ENCODE measurements around the gene ELMO1.

Gene ELMO1

GRCh38 chr7:36852017-36852416 lies 596.6 kb downstream of the ELMO1 start:
- DNase-seq, result no peak

- DNase-seq, result no peak
Measured at GRCh38 chr7:36851382-36851781, 597.3 kb downstream of the ELMO1 start.

DNA sequence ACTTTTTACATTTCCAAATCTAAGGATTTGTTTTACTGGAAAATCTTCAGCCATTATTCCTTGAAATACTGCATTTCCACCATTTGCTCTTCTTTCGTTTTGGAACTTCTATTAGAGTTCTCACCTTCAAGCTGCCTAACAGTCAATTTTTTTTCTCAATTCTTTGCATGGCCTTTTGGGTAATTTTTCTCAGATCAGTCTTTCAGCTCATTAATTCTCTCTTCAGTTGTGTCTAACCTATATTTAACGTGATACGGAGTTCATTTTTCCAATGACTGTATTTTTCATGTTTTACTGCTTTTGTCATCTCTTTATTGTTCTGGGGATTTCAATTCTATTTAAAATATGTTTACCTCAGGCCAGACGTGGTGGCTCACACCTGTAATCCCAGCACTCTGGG lies 600.7 kb downstream of the ELMO1 start:
- DNase-seq, result no peak

DNA sequence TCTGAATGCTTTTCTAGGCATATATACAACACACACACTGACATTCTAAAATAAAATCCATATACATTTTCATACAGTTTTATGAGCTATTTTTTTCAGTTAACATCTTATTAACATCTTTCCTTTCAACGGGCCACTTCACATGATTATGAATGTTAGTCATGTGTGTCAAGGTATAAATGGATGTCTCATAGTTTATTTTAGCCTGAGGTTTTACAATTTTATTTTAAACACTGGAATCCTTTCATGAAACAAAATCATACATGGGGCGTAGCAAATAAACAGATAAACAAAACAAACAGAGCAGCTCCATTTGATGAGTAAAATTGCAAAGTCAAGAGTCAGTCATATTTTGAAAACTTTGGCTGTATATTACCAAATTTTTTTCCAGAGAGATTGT lies 604.3 kb downstream of the ELMO1 start:
- no peak for DNase-seq

DNA sequence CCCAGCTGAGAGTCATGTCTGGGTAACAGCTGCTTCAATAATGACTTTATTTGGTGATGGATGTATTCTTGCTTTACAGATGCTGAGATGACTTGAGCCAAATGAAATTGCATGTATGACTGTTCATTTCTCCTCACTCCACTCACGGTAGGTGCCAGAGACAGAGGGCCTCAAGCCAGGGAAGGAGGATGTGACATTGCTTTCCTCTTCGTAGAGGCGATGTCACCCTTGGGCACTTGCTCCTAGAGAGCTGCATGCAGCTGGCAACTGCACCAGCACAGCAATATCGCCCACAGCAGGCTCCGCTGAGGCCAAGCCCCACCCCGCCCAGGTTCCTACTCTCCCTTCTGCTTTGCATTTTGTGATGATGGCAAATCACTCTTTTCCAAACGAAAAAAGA lies 607.8 kb downstream of the ELMO1 start:
- DNase-seq, result no peak

GRCh38 chr7:36838616-36839225 lies 609.9 kb downstream of the ELMO1 start:
- DNase-seq, result no peak

- no peak for DNase-seq
Measured at GRCh38 chr7:36831049-36831448, 617.6 kb downstream of the ELMO1 start.

GRCh38 chr7:36827726-36828703 lies 620.6 kb downstream of the ELMO1 start:
- no peak for DNase-seq

- no peak for DNase-seq
Measured at GRCh38 chr7:36825501-36825900, 623.2 kb downstream of the ELMO1 start.

- no peak for DNase-seq
Measured at GRCh38 chr7:36823353-36823752, 625.3 kb downstream of the ELMO1 start.

- DNase-seq, result no peak
Measured at GRCh38 chr7:36821617-36822016, 627.0 kb downstream of the ELMO1 start.

DNA sequence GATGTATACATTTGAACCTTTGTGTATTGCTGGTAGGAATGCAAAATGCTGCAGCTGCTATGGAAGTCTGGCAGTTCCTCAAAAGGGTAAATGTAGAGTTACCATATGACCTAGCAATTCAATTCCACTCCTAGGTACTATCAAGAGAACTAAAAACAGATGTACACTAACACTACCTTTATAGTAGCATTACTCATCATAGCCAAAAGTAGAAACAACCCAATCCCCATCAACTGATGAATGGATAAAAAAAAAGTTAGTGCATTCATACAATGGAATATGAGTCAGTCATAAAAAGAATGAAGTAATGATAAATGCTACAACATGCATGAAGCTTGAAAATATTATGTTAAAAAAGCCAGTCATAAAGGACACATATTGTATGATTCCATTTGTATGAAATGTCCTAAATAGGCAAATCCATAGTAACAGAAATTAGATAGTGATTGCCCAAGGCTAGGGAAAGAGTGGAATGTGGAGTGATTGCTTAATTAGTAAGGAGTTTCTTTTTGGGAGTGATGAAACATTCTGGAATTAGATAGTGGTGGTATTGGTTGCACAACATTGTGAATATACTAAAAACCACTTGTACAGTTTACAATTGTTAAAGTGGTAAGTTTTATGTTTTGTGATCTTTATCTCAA lies 628.0 kb downstream of the ELMO1 start:
- DNase-seq, result no peak

DNA sequence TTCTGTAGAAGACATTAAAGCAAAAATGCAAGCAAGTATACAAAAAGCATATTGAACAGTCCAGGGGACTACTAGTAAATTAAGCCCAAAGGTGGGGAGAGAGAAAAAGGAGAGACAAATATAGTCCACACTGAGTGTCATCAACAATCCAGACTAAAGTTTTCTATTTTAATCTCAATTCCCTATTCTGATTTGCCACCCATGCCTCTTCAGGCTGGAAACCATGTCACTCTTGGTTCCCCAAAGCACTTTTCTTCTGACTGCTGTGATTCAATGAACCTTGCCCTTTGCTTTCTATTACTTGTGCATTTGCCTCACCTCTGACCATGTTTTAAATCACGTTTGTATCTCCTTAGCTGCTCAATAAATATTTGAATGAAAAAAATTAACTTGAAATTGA lies 629.0 kb downstream of the ELMO1 start:
- DNase-seq, result no peak

- no peak for DNase-seq
Measured at GRCh38 chr7:36814311-36814710, 634.4 kb downstream of the ELMO1 start.

DNA sequence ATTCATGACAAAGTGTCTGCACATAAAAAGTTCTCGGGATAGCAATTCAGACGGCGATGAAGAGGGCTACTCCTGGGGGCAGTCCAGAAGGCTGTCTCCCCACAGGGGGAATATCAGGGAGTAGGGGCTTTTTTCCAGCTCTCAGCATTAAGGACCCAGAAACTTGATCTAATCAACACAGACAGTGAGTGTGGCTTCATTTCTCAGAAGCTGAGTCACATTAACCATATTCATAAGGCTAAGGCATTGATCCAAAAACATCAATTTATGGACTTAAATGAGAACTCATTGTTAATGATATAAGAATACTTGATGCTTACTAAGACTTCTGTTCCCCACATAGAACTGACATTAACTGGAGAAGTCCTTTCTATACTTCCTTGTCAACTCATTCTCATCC lies 636.9 kb downstream of the ELMO1 start:
- DNase-seq, result no peak

- no peak for DNase-seq
Measured at GRCh38 chr7:36810489-36810888, 638.2 kb downstream of the ELMO1 start.

GRCh38 chr7:36810032-36810431 lies 638.6 kb downstream of the ELMO1 start:
- DNase-seq, result no peak

- DNase-seq, result no peak
Measured at GRCh38 chr7:36809510-36809909, 639.2 kb downstream of the ELMO1 start.

DNA sequence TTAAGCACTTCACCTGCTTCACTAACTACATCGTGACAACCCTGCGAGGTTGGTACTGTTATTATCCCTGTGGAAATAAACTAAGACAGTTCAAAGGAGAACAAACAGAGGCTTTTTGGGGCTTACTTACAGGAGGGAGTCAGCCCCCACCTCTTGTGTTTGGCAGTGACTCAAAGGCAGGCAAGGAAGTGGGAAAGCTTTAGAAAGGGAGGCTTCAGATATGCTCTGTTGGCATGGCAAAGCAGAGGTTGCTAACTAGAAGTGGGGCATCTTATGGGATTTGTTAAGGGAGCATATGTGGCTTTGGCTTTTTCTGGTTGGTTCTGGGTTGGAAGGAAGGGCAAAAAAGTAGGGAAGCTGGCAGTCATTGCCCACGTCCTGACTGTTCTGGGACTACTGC lies 639.6 kb downstream of the ELMO1 start:
- no peak for DNase-seq

DNA sequence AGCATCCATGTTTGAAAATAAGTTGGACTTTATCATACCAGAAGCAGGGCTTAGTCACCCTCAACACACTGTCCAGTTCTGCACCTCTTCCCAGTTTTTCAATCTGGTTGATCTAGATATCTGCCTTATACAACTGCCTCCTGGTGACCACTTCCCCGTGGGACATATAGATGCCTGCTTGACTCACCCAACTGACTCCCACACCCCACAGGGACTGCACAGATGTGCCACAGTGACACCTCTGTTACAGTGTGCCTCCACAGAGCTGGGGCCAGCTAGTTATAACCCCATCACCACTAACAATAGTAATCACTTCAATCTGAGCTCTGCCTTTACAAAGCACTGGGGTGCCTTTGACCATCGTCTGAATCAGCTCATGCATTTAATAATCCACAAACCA lies 641.8 kb downstream of the ELMO1 start:
- no peak for DNase-seq

Data from midbrain (tissue), 1 donor.